Left ventricle myocardium inferior (tissue), 1 donor: ENCODE data around the gene UBE2E2. TPM values are rescaled to one million over a fixed set of nuclear protein-coding genes. Genes with fewer than 3 reads are reported as not detected.

ENCODE experiments used
- DNase-seq: peaks from one replicate; pipeline ENCODE4 v3.0.0-alpha.2; 2020
- H3K27ac ChIP-seq: fragments of 200-600 bp; replicated peaks from 2 replicates; pipeline ENCODE4 v1.8.0; 2021
- H3K27me3 ChIP-seq: fragments of 200-600 bp; 2 replicates; pipeline ENCODE4 v1.8.0; 2021; ENCODE audit warnings: low read depth
- H3K36me3 ChIP-seq: fragments of 200-600 bp; 2 replicates; pipeline ENCODE4 v1.8.0; 2021
- H3K4me1 ChIP-seq: fragments of 200-600 bp; 2 replicates; pipeline ENCODE4 v1.8.0; 2021
- H3K4me3 ChIP-seq: fragments of 200-600 bp; 2 replicates; pipeline ENCODE4 v1.8.0; 2021; ENCODE audit warnings: mild to moderate bottlenecking, moderate library complexity
- H3K9me3 ChIP-seq: fragments of 200-600 bp; replicated peaks from 2 replicates; pipeline ENCODE4 v1.8.0; 2021
- CTCF ChIP-seq: fragments of 200-600 bp; IDR thresholded peaks from 2 replicates; pipeline ENCODE4 v1.8.0; 2021; ENCODE audit warnings: antibody characterized with exemption, mild to moderate bottlenecking, borderline replicate concordance
- intact Hi-C: fragments of 100-400 bp; cut with micrococcal nuclease; formaldehyde crosslinking; loops from one replicate; pipeline ENCODE4 v1.11.0; 2022
- total RNA-seq: library from RNA; stranded (reverse); fragmentation: NEBNext Ultra II Directional; extraction: Animal tissue kit (Norgen Biotek cat#: 25700); gene quantifications from one replicate; pipeline ENCODE4 v1.2.1, GENCODE V29; 2021
- donor health status: DM: no; HTN: yes; CAD: no; lungs with severe emphysema.

UBE2E2 gene
- total RNA-seq, 1 donor from 2014 or later, result 47.2 TPM

GRCh38 chr3:23232016-23232415, 28.9 kb downstream of the UBE2E2 start:
- Histone ChIP-seq H3K27me3 (no peaks in the 10 kb centered on the region), H3K27ac (no peak overlapping the region), H3K4me1 (peaks cover 41% of the 10 kb centered on the region), H3K36me3 (no peaks in the 10 kb centered on the region), H3K4me3 (no peak overlapping the region), H3K9me3 (no peaks in the 10 kb centered on the region)
- intact Hi-C loops, result no loop called here
- no peak for TF ChIP-seq CTCF
- no peak for DNase-seq

GRCh38 chr3:23232854-23233253, 29.7 kb downstream of the UBE2E2 start:
- H3K4me1 ChIP-seq, result peaks cover 41% of the 10 kb centered on the region
- H3K9me3 ChIP-seq, result no peaks in the 10 kb centered on the region
- H3K4me3 ChIP-seq, result no peak overlapping the region
- intact Hi-C loops, result no loop called here
- TF ChIP-seq CTCF, result no peak
- no peak overlapping the region for H3K27ac ChIP-seq
- no peaks in the 10 kb centered on the region for H3K27me3 ChIP-seq
- DNase-seq, result no peak
- no peaks in the 10 kb centered on the region for H3K36me3 ChIP-seq

DNA sequence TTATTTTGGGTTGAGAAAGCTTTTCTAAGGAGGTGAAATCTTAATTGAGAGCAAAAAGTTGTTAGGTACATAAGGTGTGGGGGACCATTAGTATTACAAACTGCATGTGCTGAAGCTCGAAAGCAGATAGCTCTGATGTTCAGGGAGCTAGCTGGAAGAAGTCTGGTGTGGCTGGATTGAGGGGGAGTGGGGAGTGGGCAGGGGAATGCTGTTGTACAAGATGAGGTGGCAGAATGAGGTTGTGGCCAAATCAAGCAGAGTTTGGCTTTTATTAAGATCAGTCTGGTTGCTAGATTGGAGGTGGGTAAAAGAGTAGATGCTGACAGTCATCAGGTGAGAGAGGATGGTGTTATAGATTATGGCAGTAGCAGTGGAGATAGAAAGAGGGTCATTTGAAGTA, 32.1 kb downstream of the UBE2E2 start:
- Histone ChIP-seq H3K9me3 (no peaks in the 10 kb centered on the region), H3K4me1 (peaks cover 45% of the 10 kb centered on the region), H3K27ac (no peak overlapping the region), H3K36me3 (no peaks in the 10 kb centered on the region), H3K4me3 (no peak overlapping the region), H3K27me3 (no peaks in the 10 kb centered on the region)
- TF ChIP-seq CTCF, result no peak
- no peak for DNase-seq
- intact Hi-C loops, result no loop called here

GRCh38 chr3:23236890-23237289, 33.8 kb downstream of the UBE2E2 start:
- no peaks in the 10 kb centered on the region for H3K36me3 ChIP-seq
- H3K4me1 ChIP-seq, result peaks cover 50% of the 10 kb centered on the region
- DNase-seq, result no peak
- no peak for TF ChIP-seq CTCF
- no peak overlapping the region for H3K27ac ChIP-seq
- intact Hi-C loops, result no loop called here
- no peaks in the 10 kb centered on the region for H3K27me3 ChIP-seq
- no peaks in the 10 kb centered on the region for H3K9me3 ChIP-seq
- H3K4me3 ChIP-seq, result no peak overlapping the region

- no peak for DNase-seq
- no peak overlapping the region for H3K4me3 ChIP-seq
- no peaks in the 10 kb centered on the region for H3K36me3 ChIP-seq
- no peaks in the 10 kb centered on the region for H3K27me3 ChIP-seq
- no peak for TF ChIP-seq CTCF
- H3K4me1 ChIP-seq, result peaks cover 42% of the 10 kb centered on the region
- H3K27ac ChIP-seq, result no peak overlapping the region
- intact Hi-C loops, result no loop called here
- H3K9me3 ChIP-seq, result no peaks in the 10 kb centered on the region
Observed at GRCh38 chr3:23238156-23238555, 35.0 kb downstream of the UBE2E2 start.

DNA sequence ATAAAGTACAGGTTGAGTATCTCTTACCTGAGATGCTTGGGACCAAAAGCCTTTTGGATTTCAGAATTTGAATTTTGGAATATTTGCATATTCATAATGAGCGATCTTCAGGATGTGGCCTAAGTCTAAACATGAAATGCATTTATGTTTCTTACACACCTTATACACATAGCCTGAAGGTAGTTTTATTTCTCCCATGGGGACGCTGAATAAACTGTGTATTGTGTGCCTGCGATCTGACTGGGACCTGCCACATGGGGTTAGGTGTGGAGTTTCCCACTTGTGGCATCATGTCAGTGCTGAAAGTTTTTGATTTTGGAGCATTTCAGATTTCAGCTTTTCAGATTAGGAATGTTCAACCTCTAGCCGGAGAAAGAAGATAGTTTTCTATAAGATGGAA, 35.5 kb downstream of the UBE2E2 start:
- intact Hi-C loops, result no loop called here
- Histone ChIP-seq H3K9me3 (no peaks in the 10 kb centered on the region), H3K27ac (no peak overlapping the region)

More for the DNA sequence above, 35.5 kb downstream of the UBE2E2 start:
- DNase-seq, result no peak
- Histone ChIP-seq H3K27me3 (no peaks in the 10 kb centered on the region), H3K4me3 (no peak overlapping the region), H3K4me1 (peaks cover 42% of the 10 kb centered on the region), H3K36me3 (no peaks in the 10 kb centered on the region)
- TF ChIP-seq CTCF, result no peak
